Nephron (organoid): ENCODE measurements around the gene AKAP14.
"Not testable (repeated sequence)": the region's sequence is repeated elsewhere in the genome, so short reads cannot be mapped to it uniquely, and the experiment has no call there.

Source experiments
- H3K27ac Mint-ChIP-seq, 3 experiments: 2 replicates each; pipeline ENCODE4 v1.8.0; 2020; ENCODE audit warnings: mixed read lengths in 3 of 3, mild to moderate bottlenecking in 2 of 3, moderate library complexity in 1 of 3
- H3K27me3 Mint-ChIP-seq: 2 replicates; pipeline ENCODE4 v1.8.0; 2021; ENCODE audit warnings: low read depth, mild to moderate bottlenecking, moderate library complexity, mixed read lengths
- H3K36me3 Mint-ChIP-seq: 2 replicates; pipeline ENCODE4 v1.8.0; 2020; ENCODE audit warnings: low read depth, mixed read lengths
- H3K4me1 Mint-ChIP-seq: 2 replicates; pipeline ENCODE4 v1.8.0; 2020; ENCODE audit warnings: mixed read lengths
- H3K4me3 Mint-ChIP-seq, 3 experiments: 2 replicates each; pipeline ENCODE4 v1.8.0; 2020; ENCODE audit warnings: mild to moderate bottlenecking in 3 of 3, mixed read lengths in 3 of 3, moderate library complexity in 2 of 3
- H3K9me3 Mint-ChIP-seq: 2 replicates; pipeline ENCODE4 v1.8.0; 2020; ENCODE audit warnings: mixed read lengths
- TF ChIP-seq, protein P1 (sequence below), 3 experiments: fragments of 200-600 bp; sonication (generic); IDR thresholded peaks; one replicate each; pipeline ENCODE4 v1.5.0; 2021; ENCODE audit warnings: antibody characterized with exemption in 3 of 3; ENCODE audit not compliant: unreplicated experiment in 3 of 3

The AKAP14 gene

DNA sequence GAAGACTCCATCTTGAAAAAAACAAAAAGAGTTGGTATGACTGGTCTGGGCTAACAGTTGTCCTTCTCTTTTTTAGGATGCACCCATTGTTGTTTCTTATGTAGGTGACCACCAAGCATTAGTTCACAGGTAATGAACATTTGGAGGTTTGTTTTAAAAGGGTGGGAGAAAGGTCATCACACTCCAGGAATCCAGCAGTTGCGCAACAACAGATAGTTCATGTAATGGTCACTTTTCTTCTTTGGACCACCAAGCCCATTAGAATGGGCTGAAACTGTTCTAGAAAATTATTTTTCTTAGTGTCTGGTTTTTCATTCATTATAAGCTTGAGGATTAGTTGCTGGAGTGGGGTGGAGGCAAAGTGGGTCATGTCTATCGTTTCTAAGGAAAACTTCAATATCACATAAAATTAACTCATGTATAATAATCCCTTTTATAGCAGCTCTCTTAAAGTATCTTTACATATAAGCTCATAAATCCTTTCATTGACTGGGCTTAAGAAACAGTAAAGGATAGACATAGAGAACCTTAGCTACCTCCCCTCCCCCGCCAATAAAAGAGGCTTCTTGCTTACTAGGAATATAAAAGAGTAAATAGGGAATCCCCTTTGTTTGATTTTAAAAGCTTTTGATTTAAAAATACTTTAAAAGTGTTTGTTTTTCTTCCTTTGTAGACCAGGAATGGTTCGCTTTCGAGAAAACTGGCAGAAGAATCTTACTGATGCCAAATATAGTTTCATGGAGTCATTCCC is 24.3 kb downstream of the AKAP14 start:
- Mint-ChIP-seq H3K4me1 (no peaks in the 10 kb centered on the region), H3K27me3 (no peaks in the 10 kb centered on the region)

DNA sequence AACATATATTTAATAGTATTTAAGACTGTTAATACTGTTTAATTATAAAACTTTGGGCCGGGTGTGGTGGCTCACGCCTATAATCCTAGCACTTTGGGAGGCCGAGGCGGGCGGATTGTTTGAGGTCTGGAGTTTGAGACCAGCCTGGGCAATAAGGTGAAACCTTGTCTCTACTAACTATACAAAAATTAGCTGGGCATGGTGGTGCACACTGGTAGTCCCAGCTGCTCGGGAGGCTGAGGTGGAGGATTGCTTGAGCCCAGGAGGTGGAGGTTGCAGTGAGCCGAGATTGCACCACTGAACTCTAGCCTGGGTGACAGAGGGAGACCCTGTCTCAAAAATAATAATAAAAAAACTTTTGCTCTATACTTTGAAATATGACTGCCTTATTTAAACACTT is 26.7 kb downstream of the AKAP14 start:
- H3K36me3 Mint-ChIP-seq: peaks cover 18% of the 10 kb centered on the region
- H3K27me3 Mint-ChIP-seq, H3K9me3 Mint-ChIP-seq, H3K4me1 Mint-ChIP-seq, H3K27ac Mint-ChIP-seq, H3K4me3 Mint-ChIP-seq: not testable (repeated sequence)

More for the DNA sequence above, 24.3 kb downstream of the AKAP14 start:
- Mint-ChIP-seq H3K4me3 (no peak overlapping the region), H3K27ac (no peak overlapping the region), H3K9me3 (peaks cover 11% of the 10 kb centered on the region), H3K36me3 (peaks cover 7% of the 10 kb centered on the region)
- TF ChIP-seq, protein P1, sequence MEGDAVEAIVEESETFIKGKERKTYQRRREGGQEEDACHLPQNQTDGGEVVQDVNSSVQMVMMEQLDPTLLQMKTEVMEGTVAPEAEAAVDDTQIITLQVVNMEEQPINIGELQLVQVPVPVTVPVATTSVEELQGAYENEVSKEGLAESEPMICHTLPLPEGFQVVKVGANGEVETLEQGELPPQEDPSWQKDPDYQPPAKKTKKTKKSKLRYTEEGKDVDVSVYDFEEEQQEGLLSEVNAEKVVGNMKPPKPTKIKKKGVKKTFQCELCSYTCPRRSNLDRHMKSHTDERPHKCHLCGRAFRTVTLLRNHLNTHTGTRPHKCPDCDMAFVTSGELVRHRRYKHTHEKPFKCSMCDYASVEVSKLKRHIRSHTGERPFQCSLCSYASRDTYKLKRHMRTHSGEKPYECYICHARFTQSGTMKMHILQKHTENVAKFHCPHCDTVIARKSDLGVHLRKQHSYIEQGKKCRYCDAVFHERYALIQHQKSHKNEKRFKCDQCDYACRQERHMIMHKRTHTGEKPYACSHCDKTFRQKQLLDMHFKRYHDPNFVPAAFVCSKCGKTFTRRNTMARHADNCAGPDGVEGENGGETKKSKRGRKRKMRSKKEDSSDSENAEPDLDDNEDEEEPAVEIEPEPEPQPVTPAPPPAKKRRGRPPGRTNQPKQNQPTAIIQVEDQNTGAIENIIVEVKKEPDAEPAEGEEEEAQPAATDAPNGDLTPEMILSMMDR (IDR thresholded peaks at IDR 0.05; ENCODE audit: unreplicated experiment in 3 of 3): no peak

DNA sequence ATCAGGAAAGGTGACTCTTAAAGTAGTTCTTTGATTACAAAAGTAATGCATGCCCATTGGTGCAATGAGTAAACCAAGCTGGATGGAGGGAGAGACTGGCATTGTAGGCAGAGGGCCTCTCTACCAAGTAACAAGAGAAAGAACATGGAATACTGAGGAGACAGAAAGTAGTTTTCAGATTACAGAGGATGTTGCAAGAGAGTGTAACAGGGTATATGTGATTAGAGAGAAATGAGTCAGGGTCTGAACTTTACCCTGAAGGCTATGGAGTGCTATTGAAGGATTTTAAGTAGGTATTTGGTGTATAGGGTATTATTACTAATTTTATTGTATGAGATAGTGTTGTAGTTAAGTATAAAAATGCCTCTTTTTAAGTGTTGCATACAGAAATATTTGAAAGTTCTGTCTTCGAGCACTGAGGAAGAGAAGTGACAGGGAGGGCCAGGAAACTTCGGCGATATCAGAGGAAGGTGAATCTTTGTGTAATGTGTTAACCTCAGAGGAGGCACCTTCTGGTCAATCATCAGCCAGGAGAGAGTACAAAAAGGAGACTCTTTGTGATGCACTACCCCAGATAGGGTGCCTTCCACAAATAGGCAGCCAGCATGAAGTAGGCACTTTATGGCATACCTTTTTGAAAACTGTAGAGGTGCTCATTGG is 39.7 kb downstream of the AKAP14 start:
- TF ChIP-seq, protein P1 (IDR thresholded peaks at IDR 0.05; ENCODE audit: unreplicated experiment in 3 of 3): no peak
- Mint-ChIP-seq H3K27me3 (no peaks in the 10 kb centered on the region), H3K4me3 (no peak overlapping the region), H3K9me3 (no peaks in the 10 kb centered on the region), H3K4me1 (no peaks in the 10 kb centered on the region), H3K27ac (no peak overlapping the region), H3K36me3 (peaks cover 38% of the 10 kb centered on the region)

DNA sequence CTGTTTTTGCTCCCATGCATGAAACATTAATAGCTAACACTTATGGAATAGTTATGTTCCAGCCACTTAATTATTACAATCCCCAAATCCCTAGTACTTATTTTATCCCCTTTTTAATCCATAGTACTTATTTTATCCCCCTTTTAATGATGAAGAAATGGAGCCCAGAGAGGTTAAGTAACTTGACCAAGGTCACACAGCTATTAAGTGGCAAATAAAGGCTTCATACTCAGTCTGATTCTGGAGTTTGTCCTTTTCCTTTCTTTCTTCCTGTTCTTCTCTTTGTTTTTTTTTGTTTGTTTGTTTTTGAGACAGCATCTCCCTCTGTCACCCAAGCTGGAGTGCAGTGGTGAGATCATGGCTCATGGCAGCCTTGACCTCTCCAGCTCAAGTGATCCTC is 45.6 kb downstream of the AKAP14 start:
- no peaks in the 10 kb centered on the region for H3K27me3 Mint-ChIP-seq
- peak overlapping the region in 1 of 3 experiments; percentile 51 for H3K4me3 Mint-ChIP-seq
- peaks cover 5% of the 10 kb centered on the region for H3K9me3 Mint-ChIP-seq
- H3K36me3 Mint-ChIP-seq: peaks cover 16% of the 10 kb centered on the region
- TF ChIP-seq, protein P1 (IDR thresholded peaks at IDR 0.05; ENCODE audit: unreplicated experiment in 3 of 3): no peak
- peaks cover 9% of the 10 kb centered on the region for H3K4me1 Mint-ChIP-seq
- no peak overlapping the region for H3K27ac Mint-ChIP-seq

DNA sequence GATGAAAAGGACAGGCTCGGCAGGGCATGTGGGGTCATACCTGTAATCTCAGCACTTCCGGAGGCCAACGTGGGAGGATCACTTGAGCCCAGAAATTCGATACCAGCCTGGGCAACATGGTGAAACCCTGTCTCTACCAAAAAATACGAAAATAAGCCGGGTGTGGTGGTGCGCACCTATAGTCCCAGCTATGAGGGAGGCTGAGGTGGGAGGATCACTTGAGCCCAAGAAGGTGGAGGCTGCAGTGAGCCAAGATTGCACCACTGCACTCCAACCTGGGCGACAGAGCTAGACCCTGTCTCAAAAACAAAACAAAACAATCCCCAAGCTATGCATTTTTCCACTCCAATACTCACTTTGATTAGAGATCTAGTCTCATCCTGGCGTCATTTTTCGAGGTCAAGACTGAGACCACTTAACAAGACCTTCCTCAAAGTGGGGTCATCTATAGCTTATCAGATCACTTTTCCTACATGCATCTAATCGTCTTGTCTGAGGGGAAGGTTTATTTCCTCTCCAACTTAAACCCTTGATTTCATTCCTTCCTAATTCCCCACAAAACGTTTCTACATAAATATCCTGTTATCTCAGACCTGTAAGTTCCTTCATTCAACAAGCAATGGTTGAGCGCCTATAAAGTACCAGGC is 46.6 kb downstream of the AKAP14 start:
- peak overlapping the region; percentile 88 to 99 (median 97) for H3K27ac Mint-ChIP-seq
- TF ChIP-seq, protein P1 (IDR thresholded peaks at IDR 0.05; ENCODE audit: unreplicated experiment in 3 of 3): no peak
- H3K9me3 Mint-ChIP-seq: peaks cover 7% of the 10 kb centered on the region
- H3K27me3 Mint-ChIP-seq: no peaks in the 10 kb centered on the region
- H3K4me1 Mint-ChIP-seq: peaks cover 9% of the 10 kb centered on the region
- peak overlapping the region; percentile 95 to 96 (median 95) for H3K4me3 Mint-ChIP-seq
- H3K36me3 Mint-ChIP-seq: peaks cover 11% of the 10 kb centered on the region

DNA sequence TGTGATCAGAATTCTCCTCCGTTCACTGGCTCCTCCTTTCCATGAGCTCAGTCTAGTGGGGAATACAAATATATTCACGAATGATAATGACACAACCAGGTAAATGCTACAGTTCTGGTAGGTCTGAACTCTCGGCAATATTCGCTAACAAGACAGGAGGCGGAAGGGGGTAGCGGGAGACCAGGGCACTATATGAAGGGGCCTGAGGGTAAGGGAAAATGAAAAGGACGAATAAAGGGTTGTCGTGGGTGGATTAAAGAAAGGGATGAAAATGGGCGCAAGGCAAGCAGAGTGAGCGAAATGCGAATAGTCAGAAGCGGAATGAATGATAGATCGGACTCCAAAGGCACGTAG is 47.1 kb downstream of the AKAP14 start:
- Mint-ChIP-seq H3K36me3 (peaks cover 9% of the 10 kb centered on the region), H3K27ac (peak overlapping the region; percentile 88 to 99 (median 97))

More for the DNA sequence above, 47.1 kb downstream of the AKAP14 start:
- Mint-ChIP-seq H3K4me1 (peaks cover 9% of the 10 kb centered on the region), H3K9me3 (peaks cover 7% of the 10 kb centered on the region), H3K27me3 (no peaks in the 10 kb centered on the region), H3K4me3 (peak overlapping the region; percentile 95 to 96 (median 95))
- TF ChIP-seq, protein P1 (IDR thresholded peaks at IDR 0.05; ENCODE audit: unreplicated experiment in 3 of 3): no peak
